ENCODE measurements around the gene BLOC1S1.

GRCh38 chr12:55720071-55720564 is 4.3 kb downstream of the BLOC1S1 start, which contains the start of gene RDH5:
- TF ChIP-seq RAD21 (conservative IDR thresholded peaks at IDR 0.05 in 1 of 2, IDR thresholded peaks at IDR 0.05 in 1 of 2) (no peak), POLR2A (IDR thresholded peaks at IDR 0.05; ENCODE audit: low read length) (no peak), EHF (CRISPR knock-in tag; IDR thresholded peaks at IDR 0.05) (no peak), EP300 (IDR thresholded peaks at IDR 0.05) (no peak), E2F6 (IDR thresholded peaks at IDR 0.05; ENCODE audit: borderline replicate concordance, low read depth) (no peak), RFX5 (IDR thresholded peaks at IDR 0.05) (no peak)

All from A549 (cell line).